Measurements from ENCODE around the gene STK38L. TPM values are rescaled to one million over a fixed set of nuclear protein-coding genes. Genes with fewer than 3 reads are reported as not detected.

The STK38L gene
- total and polyA plus RNA-seq, 7 donors = 3.7 to 21.2 (median 16.3) TPM

GRCh38 chr12:27270148-27270547, 26.1 kb downstream of the STK38L start:
- no peaks in the 10 kb centered on the region for H3K9me3 ChIP-seq
- DNase-seq = no peak
- WGBS, 3 donors = 97 to 99% (median 97%) methylated on average over 4 of the region's 4 CpGs
- no peak for ATAC-seq
- peaks cover 24% of the 10 kb centered on the region for H3K4me1 ChIP-seq
- H3K4me3 ChIP-seq = no peak overlapping the region
- H3K27ac ChIP-seq = no peak overlapping the region
- no peaks in the 10 kb centered on the region for H3K27me3 ChIP-seq (ENCODE audit: insufficient read depth in 3 of 3, low read length in 2 of 3)
- no peak for TF ChIP-seq CTCF (IDR thresholded peaks at IDR 0.05)
- no peaks in the 10 kb centered on the region for H3K36me3 ChIP-seq (ENCODE audit: insufficient read depth in 1 of 2, low read depth in 1 of 2)
- intact Hi-C loops (cut with DNase I) = no loop called here

- Histone ChIP-seq H3K36me3 (ENCODE audit: insufficient read depth in 1 of 2, low read depth in 1 of 2) (no peaks in the 10 kb centered on the region), H3K9me3 (no peaks in the 10 kb centered on the region), H3K27ac (peak overlapping the region; percentile 51), H3K4me1 (peaks cover 26% of the 10 kb centered on the region), H3K4me3 (no peak overlapping the region), H3K27me3 (ENCODE audit: insufficient read depth in 3 of 3, low read length in 2 of 3) (no peaks in the 10 kb centered on the region)
- ATAC-seq = no peak
- 97 to 99% (median 97%) methylated on average over 2 of the region's 2 CpGs for WGBS, 3 donors
- intact Hi-C loops (cut with DNase I) = no loop called here
- DNase-seq = no peak
- no peak for TF ChIP-seq CTCF (IDR thresholded peaks at IDR 0.05)
Measured at GRCh38 chr12:27271206-27271605, 27.1 kb downstream of the STK38L start.

- Histone ChIP-seq H3K36me3 (ENCODE audit: insufficient read depth in 1 of 2, low read depth in 1 of 2) (no peaks in the 10 kb centered on the region), H3K9me3 (no peaks in the 10 kb centered on the region), H3K4me3 (no peak overlapping the region), H3K27me3 (ENCODE audit: insufficient read depth in 3 of 3, low read length in 2 of 3) (no peaks in the 10 kb centered on the region), H3K4me1 (peaks cover 28% of the 10 kb centered on the region), H3K27ac (peak overlapping the region; percentile 51)
- WGBS, 3 donors = 42 to 51% (median 48%) methylated on average over 2 of the region's 2 CpGs
- intact Hi-C loops (cut with DNase I) = no loop called here
- ATAC-seq (no peak), DNase-seq (no peak)
- TF ChIP-seq CTCF (IDR thresholded peaks at IDR 0.05) = no peak
Measured at GRCh38 chr12:27272373-27273028, 28.4 kb downstream of the STK38L start.

DNA sequence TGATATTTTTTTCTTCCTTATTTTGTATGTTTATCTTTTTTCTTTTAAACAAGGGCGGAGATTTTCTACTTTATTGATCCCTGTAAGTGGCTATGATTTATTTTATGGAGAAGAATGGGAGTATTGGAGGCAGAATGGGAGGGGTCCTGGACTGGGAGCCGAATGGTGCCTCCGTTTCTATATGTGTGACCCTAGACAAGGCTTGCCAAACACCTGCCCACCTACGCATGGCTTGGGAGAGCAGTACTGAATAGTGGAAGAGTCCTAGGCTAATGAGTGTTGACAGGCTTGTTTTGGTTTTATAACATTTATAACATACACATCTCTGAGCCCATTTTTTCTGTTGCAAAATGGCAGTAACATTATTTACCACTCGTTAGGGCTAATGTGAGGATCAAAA, 29.0 kb downstream of the STK38L start:
- H3K27me3 ChIP-seq (ENCODE audit: insufficient read depth in 3 of 3, low read length in 2 of 3) = no peaks in the 10 kb centered on the region
- 73 to 79% (median 77%) methylated on average over 5 of the region's 5 CpGs for WGBS, 3 donors
- peaks cover 34% of the 10 kb centered on the region for H3K4me1 ChIP-seq
- H3K36me3 ChIP-seq (ENCODE audit: insufficient read depth in 1 of 2, low read depth in 1 of 2) = no peaks in the 10 kb centered on the region
- H3K4me3 ChIP-seq = no peak overlapping the region
- no peak for ATAC-seq
- H3K9me3 ChIP-seq = no peaks in the 10 kb centered on the region
- DNase-seq = no peak
- intact Hi-C loops (cut with DNase I) = no loop called here
- no peak for TF ChIP-seq CTCF (IDR thresholded peaks at IDR 0.05)
- H3K27ac ChIP-seq = peak overlapping the region; percentile 43

DNA sequence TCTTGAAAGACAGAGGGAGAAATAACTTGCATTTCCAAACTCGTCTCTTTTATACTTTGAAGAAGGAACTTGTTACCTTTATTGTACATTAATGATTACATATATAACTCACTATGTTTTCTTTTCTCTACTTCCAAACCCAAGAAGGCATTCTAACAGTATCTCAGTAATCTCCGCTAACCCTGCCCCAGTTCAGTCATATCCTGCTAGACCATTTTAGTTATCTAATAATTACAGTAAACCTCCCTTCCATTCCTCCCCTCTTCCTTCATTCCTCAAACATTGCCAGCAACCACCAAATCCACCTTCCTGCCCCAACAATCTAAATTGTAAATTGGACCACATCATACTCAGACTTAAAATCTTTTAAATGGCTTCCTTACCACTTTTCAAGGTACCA, 30.6 kb downstream of the STK38L start:
- H3K27ac ChIP-seq = no peak overlapping the region

More for the DNA sequence above, 30.6 kb downstream of the STK38L start:
- Histone ChIP-seq H3K27me3 (ENCODE audit: insufficient read depth in 3 of 3, low read length in 2 of 3) (no peaks in the 10 kb centered on the region), H3K9me3 (no peaks in the 10 kb centered on the region), H3K4me3 (no peak overlapping the region), H3K36me3 (ENCODE audit: insufficient read depth in 1 of 2, low read depth in 1 of 2) (no peaks in the 10 kb centered on the region), H3K4me1 (peaks cover 38% of the 10 kb centered on the region)
- DNase-seq (no peak), ATAC-seq (no peak)
- WGBS, 3 donors = 96 to 99% (median 97%) methylated on average over 2 of the region's 2 CpGs
- intact Hi-C loops (cut with DNase I) = no loop called here
- no peak for TF ChIP-seq CTCF (IDR thresholded peaks at IDR 0.05)
